HepG2 (cell line): ENCODE data around the gene HAUS5. TPM values are rescaled to one million over a fixed set of nuclear protein-coding genes. Genes with fewer than 3 reads are reported as not detected.

Source experiments
- CAMTA2 ChIP-seq: sonication (generic); formaldehyde crosslinking; IDR thresholded peaks from 2 replicates; pipeline ENCODE4 v1.4.0; 2020; ENCODE audit warnings: mild to moderate bottlenecking, missing genetic modification reagents, borderline replicate concordance
- CBX2 ChIP-seq, 2 experiments: fragments of 200-600 bp in 1 of 2; sonication (generic); formaldehyde crosslinking in 1 of 2; IDR thresholded peaks; 2 replicates each; pipeline versions ENCODE4 v1.7.0 to v1.8.1; 2018 to 2022; ENCODE audit warnings: low read depth in 2 of 2, low read length in 1 of 2, mild to moderate bottlenecking in 1 of 2, missing genetic modification reagents in 1 of 2
- DMTF1 ChIP-seq: sonication (generic); formaldehyde crosslinking; IDR thresholded peaks from 2 replicates; pipeline ENCODE4 v1.4.0; 2020; ENCODE audit warnings: mild to moderate bottlenecking, missing genetic modification reagents
- GPBP1L1 ChIP-seq: sonication (generic); formaldehyde crosslinking; IDR thresholded peaks from 2 replicates; pipeline ENCODE4 v1.5.0; 2020; ENCODE audit warnings: mild to moderate bottlenecking, missing genetic modification reagents
- IRF1 ChIP-seq: sonication (generic); formaldehyde crosslinking; IDR thresholded peaks from 2 replicates; pipeline ENCODE4 v1.4.0; 2020; ENCODE audit warnings: low read depth, mild to moderate bottlenecking, missing genetic modification reagents
- MXI1 ChIP-seq: IDR thresholded peaks from 3 replicates; pipeline ENCODE4 v1.6.1; 2012; ENCODE audit warnings: low read depth, low read length, inconsistent platforms, borderline replicate concordance
- NFE2L2 ChIP-seq: fragments of 150-350 bp; IDR thresholded peaks from 2 replicates; pipeline ENCODE4 v1.6.1; 2014; ENCODE audit warnings: low read length
- PPARG ChIP-seq: conservative IDR thresholded peaks from 2 replicates; pipeline ENCODE4 v1.6.1; 2016; ENCODE audit warnings: missing biosample characterization, missing genetic modification reagents
- RFXANK ChIP-seq: IDR thresholded peaks from 2 replicates; pipeline ENCODE4 v1.6.1; 2016
- YEATS2 ChIP-seq: sonication (generic); formaldehyde crosslinking; IDR thresholded peaks from 2 replicates; pipeline ENCODE4 v1.4.0; 2020; ENCODE audit warnings: missing genetic modification reagents, borderline replicate concordance
- ZHX1 ChIP-seq: sonication (generic); formaldehyde crosslinking; IDR thresholded peaks from 2 replicates; pipeline ENCODE4 v1.8.1; 2022; ENCODE audit warnings: low read depth, mild to moderate bottlenecking, missing genetic modification reagents
- ZNF17 ChIP-seq: sonication (generic); formaldehyde crosslinking; IDR thresholded peaks from 2 replicates; pipeline ENCODE4 v1.5.0; 2020; ENCODE audit warnings: mild to moderate bottlenecking, missing genetic modification reagents
- ZNF276 ChIP-seq: sonication (generic); formaldehyde crosslinking; IDR thresholded peaks from 2 replicates; pipeline ENCODE4 v1.4.0; 2020; ENCODE audit warnings: mild to moderate bottlenecking, low read depth, missing genetic modification reagents
- ZNF317 ChIP-seq: sonication (generic); formaldehyde crosslinking; IDR thresholded peaks from 2 replicates; pipeline ENCODE4 v1.5.0; 2020; ENCODE audit warnings: mild to moderate bottlenecking, missing genetic modification reagents
- ZNF615 ChIP-seq: sonication (generic); formaldehyde crosslinking; IDR thresholded peaks from 2 replicates; pipeline ENCODE4 v1.5.0; 2020; ENCODE audit warnings: mild to moderate bottlenecking, missing genetic modification reagents, borderline replicate concordance
- ZNF737 ChIP-seq: sonication (generic); formaldehyde crosslinking; IDR thresholded peaks from 2 replicates; pipeline ENCODE4 v1.5.0; 2020; ENCODE audit warnings: missing genetic modification reagents, mild to moderate bottlenecking, borderline replicate concordance
- polyA plus RNA-seq, 8 experiments: library from polyadenylated mRNA; depleted of rRNA in 3 of 8; stranded (reverse) in 7 of 8; unstranded in 1 of 8; fragments of >200 nt; fragmentation: Illumina TruSeq in 4 of 8; extraction: Trizol in 4 of 8; gene quantifications; 2 replicates each; pipeline versions ENCODE4 v1.2.1 to v1.2.3, GENCODE V29; 2011 to 2016; ENCODE audit warnings: low read depth in 4 of 8, missing spikeins in 1 of 8, mixed read lengths in 1 of 8; ENCODE audit not compliant: insufficient read depth in 1 of 8
- total RNA-seq, 5 experiments: library from RNA; depleted of rRNA; stranded (reverse); fragments of >200 nt; fragmentation: Illumina TruSeq; extraction: Trizol; gene quantifications; 2 replicates each; pipeline ENCODE4 v1.2.3, GENCODE V29; 2016; ENCODE audit warnings: low read depth in 1 of 5
- TF ChIP-seq, protein P1 (sequence below): sonication (generic); formaldehyde crosslinking; IDR thresholded peaks from 2 replicates; pipeline ENCODE4 v1.5.0; 2020; ENCODE audit warnings: missing genetic modification reagents

HAUS5 gene
- total and polyA plus RNA-seq, 2 of the 13 experiments (the other 11 are each of a cell fraction or from before 2014, with no cell fraction given) = 10.3 to 17.7 TPM

DNA sequence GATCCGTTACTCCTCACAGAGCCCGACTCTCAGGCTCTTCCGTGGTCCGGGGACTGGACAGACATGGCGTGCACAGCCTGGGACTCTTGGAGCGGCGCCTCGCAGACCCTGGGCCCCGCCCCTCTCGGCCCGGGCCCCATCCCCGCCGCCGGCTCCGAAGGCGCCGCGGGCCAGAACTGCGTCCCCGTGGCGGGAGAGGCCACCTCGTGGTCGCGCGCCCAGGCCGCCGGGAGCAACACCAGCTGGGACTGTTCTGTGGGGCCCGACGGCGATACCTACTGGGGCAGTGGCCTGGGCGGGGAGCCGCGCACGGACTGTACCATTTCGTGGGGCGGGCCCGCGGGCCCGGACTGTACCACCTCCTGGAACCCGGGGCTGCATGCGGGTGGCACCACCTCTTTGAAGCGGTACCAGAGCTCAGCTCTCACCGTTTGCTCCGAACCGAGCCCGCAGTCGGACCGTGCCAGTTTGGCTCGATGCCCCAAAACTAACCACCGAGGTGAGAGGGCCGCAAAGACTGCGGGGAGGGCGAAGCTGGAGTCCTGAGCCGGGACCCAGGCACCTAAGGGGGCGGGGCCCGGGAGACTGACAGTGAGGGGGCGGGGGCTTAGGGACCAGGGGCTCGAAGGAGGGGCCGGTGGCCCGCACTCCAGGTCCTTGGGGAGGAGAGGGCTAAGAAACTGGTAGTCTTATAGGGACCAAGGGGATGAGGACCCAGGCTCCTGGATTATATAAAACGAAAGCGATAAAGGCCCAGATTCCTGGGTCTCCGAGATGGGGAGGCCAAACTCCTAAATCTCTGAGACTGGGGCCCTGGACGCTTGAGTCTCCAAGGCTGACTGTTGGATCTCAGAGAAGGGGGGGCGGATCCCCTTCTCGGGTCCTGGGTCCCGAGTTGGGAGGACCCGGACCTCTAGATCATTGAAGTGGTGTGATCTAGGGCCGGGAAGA is 31.0 kb downstream of the HAUS5 start (continued):
- TF ChIP-seq IRF1 (CRISPR knock-in tag) (no peak), ZNF615 (CRISPR knock-in tag) (no peak), RFXANK (CRISPR knock-in tag) (0 out of 2 replicates have a peak, but pooled peaks have one; percentile 57), DMTF1 (CRISPR knock-in tag) (no peak), ZNF17 (CRISPR knock-in tag) (no peak), GPBP1L1 (CRISPR knock-in tag) (no peak), ZNF317 (CRISPR knock-in tag) (no peak), ZNF737 (CRISPR knock-in tag) (no peak), ZNF276 (CRISPR knock-in tag) (peak; percentile 75; the same call in 1 of the 2 replicates), CAMTA2 (no peak; the same call in 1 of the 2 replicates), PPARG (no peak; the same call in 1 of the 2 replicates), NFE2L2 (no peak), CBX2 (IDR thresholded peaks at IDR 0.05; ENCODE audit: low read depth, low read length) (no peak), CBX2 (CRISPR knock-in tag; IDR thresholded peaks at IDR 0.05; ENCODE audit: low read depth) (no peak), ZHX1 (CRISPR knock-in tag) (peak; percentile 65; the same call in 1 of the 2 replicates), YEATS2 (peak; percentile 44; the same call in 1 of the 2 replicates), MXI1 (peak; percentile 84; the same call in 1 of the 3 replicates)
- TF ChIP-seq, protein P1, sequence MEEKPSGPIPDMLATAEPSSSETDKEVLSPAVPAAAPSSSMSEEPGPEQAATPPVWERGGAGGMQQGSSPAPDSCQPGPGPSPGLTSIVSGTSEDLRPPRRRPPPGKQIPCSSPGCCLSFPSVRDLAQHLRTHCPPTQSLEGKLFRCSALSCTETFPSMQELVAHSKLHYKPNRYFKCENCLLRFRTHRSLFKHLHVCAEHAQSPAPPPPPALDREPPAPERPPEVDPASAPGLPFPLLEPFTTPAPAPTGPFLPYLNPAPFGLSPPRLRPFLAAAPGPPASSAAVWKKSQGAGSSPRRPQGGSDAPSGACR = peak; percentile 41; the same call in 1 of the 2 replicates
